ENCODE results near the gene CEP290. TPM values are rescaled to one million over a fixed set of nuclear protein-coding genes. Genes with fewer than 3 reads are reported as not detected.

CEP290 gene
- total RNA-seq, result 8.7 and 13.7 TPM in 2 replicates

GRCh38 chr12:88141774-88142609, at the start of gene CEP290, which contains the start of gene TMTC3:
Gene CEP290, minus strand, starts transcription at chr12:88142088. Its CDS starts 781 bp downstream, at chr12:88141307.
Gene TMTC3, plus strand, starts transcription at chr12:88142307. Its CDS starts 6,009 bp downstream, at chr12:88148316.

GRCh38 chr12:88029093-88029665, 112.7 kb downstream of the CEP290 start, which contains the start of gene C12orf50:
Gene C12orf50, minus strand, starts transcription at chr12:88029401. Its CDS starts 2,439 bp downstream, at chr12:88026962.

Other genes starting within 250 kb of the CEP290 start
- not detected in 2 replicates for gene C12orf50, start 112.7 kb downstream of the CEP290 start, total RNA-seq
- gene TMTC3, start 219 bp upstream of the CEP290 start, total RNA-seq, result 13.1 and 18.1 TPM in 2 replicates